ENCODE measurements around the gene XKR7.

DNA sequence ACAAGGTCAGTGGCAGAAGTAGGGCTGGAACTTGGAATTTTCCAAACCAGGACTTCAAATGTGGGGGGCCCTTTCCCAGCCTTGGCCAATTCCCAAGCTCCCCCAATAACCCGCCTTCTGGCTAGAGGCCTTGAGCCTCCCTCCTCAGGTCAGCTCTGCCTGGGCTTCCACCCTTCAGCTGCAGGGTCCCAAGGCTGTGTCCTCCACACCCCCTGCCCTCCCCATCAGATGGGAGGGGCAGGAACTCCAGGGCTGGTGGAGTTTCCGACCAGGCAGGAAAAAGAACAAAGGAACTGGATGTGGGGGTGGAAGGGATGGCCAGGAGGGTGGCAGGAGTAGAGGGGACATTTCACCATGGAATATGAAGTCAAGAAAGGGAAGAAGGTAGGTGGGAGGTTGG lies 42.1 kb downstream of the XKR7 start, which contains the start of gene CCM2L:
- no peak for TF ChIP-seq OSR1 (CRISPR knock-in tag; IDR thresholded peaks at IDR 0.05)
- no peak for TF ChIP-seq ZFP3 (CRISPR knock-in tag; IDR thresholded peaks at IDR 0.05)
- no peak for TF ChIP-seq CSDC2 (CRISPR knock-in tag; IDR thresholded peaks at IDR 0.05)
- TF ChIP-seq, protein P1, sequence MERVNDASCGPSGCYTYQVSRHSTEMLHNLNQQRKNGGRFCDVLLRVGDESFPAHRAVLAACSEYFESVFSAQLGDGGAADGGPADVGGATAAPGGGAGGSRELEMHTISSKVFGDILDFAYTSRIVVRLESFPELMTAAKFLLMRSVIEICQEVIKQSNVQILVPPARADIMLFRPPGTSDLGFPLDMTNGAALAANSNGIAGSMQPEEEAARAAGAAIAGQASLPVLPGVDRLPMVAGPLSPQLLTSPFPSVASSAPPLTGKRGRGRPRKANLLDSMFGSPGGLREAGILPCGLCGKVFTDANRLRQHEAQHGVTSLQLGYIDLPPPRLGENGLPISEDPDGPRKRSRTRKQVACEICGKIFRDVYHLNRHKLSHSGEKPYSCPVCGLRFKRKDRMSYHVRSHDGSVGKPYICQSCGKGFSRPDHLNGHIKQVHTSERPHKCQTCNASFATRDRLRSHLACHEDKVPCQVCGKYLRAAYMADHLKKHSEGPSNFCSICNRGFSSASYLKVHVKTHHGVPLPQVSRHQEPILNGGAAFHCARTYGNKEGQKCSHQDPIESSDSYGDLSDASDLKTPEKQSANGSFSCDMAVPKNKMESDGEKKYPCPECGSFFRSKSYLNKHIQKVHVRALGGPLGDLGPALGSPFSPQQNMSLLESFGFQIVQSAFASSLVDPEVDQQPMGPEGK (CRISPR knock-in tag; IDR thresholded peaks at IDR 0.05; ENCODE audit: borderline replicate concordance), result no peak
- TF ChIP-seq ZFP30 (CRISPR knock-in tag; IDR thresholded peaks at IDR 0.05), result no peak
- no peak for TF ChIP-seq ZNF565 (CRISPR knock-in tag; conservative IDR thresholded peaks at IDR 0.05; ENCODE audit: low read depth)
- no peak for TF ChIP-seq ZC3H10 (CRISPR knock-in tag; IDR thresholded peaks at IDR 0.05)
- no peak for TF ChIP-seq ARNTL (CRISPR knock-in tag; IDR thresholded peaks at IDR 0.05; ENCODE audit: borderline replicate concordance, low read depth)
- no peak for TF ChIP-seq ISL1 (CRISPR knock-in tag; IDR thresholded peaks at IDR 0.05)
- TF ChIP-seq, protein P2, sequence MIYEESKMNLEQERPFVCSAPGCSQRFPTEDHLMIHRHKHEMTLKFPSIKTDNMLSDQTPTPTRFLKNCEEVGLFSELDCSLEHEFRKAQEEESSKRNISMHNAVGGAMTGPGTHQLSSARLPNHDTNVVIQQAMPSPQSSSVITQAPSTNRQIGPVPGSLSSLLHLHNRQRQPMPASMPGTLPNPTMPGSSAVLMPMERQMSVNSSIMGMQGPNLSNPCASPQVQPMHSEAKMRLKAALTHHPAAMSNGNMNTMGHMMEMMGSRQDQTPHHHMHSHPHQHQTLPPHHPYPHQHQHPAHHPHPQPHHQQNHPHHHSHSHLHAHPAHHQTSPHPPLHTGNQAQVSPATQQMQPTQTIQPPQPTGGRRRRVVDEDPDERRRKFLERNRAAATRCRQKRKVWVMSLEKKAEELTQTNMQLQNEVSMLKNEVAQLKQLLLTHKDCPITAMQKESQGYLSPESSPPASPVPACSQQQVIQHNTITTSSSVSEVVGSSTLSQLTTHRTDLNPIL (CRISPR knock-in tag; IDR thresholded peaks at IDR 0.05; ENCODE audit: low read depth), result no peak
